ENCODE measurements around the gene ERP44.
"Not testable (repeated sequence)": the region's sequence is repeated elsewhere in the genome, so short reads cannot be mapped to it uniquely, and the experiment has no call there.

- TF ChIP-seq CTCF (IDR thresholded peaks at IDR 0.05; ENCODE audit: borderline replicate concordance, extremely low read depth, low read length, poor library complexity, severe bottlenecking); EZH2 (IDR thresholded peaks at IDR 0.05; ENCODE audit: borderline replicate concordance, low read depth, low read length, severe bottlenecking): not testable (repeated sequence)
These were observed 47.2 kb upstream of the ERP44 start for GRCh38 chr9:100145976-100146375.
